Activated naive CD4-positive, alpha-beta T cell treated with anti-CD3 and anti-CD28 coated beads, Interleukin-2, amount 50 U/mL, for 72 hours (primary cell): ENCODE data around the gene CUBN. TPM values are rescaled to one million over a fixed set of nuclear protein-coding genes. Genes with fewer than 3 reads are reported as not detected.

Experiments
- ATAC-seq, 2 donors: fragments of 150-1000 bp; cut with Tn5 transposase; 2 replicates each; pipeline ENCODE4 v1.10.0; 2021; ENCODE audit warnings: mild to moderate bottlenecking in 2 of 2, moderate library complexity in 2 of 2
- DNase-seq, 2 donors: peaks; one replicate each; pipeline ENCODE4 v3.0.0; 2021 to 2022; ENCODE audit warnings: low spot score in 2 of 2
- H3K27ac Mint-ChIP-seq, 2 donors: one replicate each; pipeline ENCODE4 v1.8.0; 2022; ENCODE audit warnings: mild to moderate bottlenecking in 2 of 2, mixed read lengths in 2 of 2
- H3K36me3 Mint-ChIP-seq, 2 donors: one replicate each; pipeline ENCODE4 v1.8.0; 2022; ENCODE audit warnings: mixed read lengths in 2 of 2
- H3K9me3 Mint-ChIP-seq, 2 donors: one replicate each; pipeline ENCODE4 v1.8.0; 2022; ENCODE audit warnings: mixed read lengths in 2 of 2
- total RNA-seq, 2 donors: library from RNA; stranded (reverse); gene quantifications; one replicate each; pipeline ENCODE4 v1.2.3, GENCODE V29; 2022

Gene CUBN
- total RNA-seq, 2 donors from 2014 or later: 0.32 to 1.1 TPM

GRCh38 chr10:16822027-16822426 lies 307.6 kb downstream of the CUBN start:
- Mint-ChIP-seq H3K9me3 (peaks cover 10 to 14% of the 10 kb centered on the region in 2 donors), H3K27ac (no peak overlapping the region), H3K36me3 (peaks cover 22 to 24% of the 10 kb centered on the region in 2 donors)
- no peak for DNase-seq
- ATAC-seq: no peak

- Mint-ChIP-seq H3K9me3 (peaks cover 10 to 14% of the 10 kb centered on the region in 2 donors), H3K36me3 (peaks cover 26 to 30% of the 10 kb centered on the region in 2 donors), H3K27ac (no peak overlapping the region)
- DNase-seq (no peak), ATAC-seq (no peak)
Measured at GRCh38 chr10:16820421-16820820, 309.2 kb downstream of the CUBN start.

- ATAC-seq (no peak), DNase-seq (no peak)
- no peak overlapping the region for H3K27ac Mint-ChIP-seq
- peaks cover 26 to 33% of the 10 kb centered on the region in 2 donors for H3K36me3 Mint-ChIP-seq
- peaks cover 10 to 14% of the 10 kb centered on the region in 2 donors for H3K9me3 Mint-ChIP-seq
Measured at GRCh38 chr10:16820018-16820417, 309.6 kb downstream of the CUBN start.

GRCh38 chr10:16819436-16819835 lies 310.2 kb downstream of the CUBN start:
- peaks cover 10 to 14% of the 10 kb centered on the region in 2 donors for H3K9me3 Mint-ChIP-seq
- DNase-seq: no peak
- H3K27ac Mint-ChIP-seq: peak overlapping the region in 1 of 2 donors; percentile 50
- no peak for ATAC-seq
- H3K36me3 Mint-ChIP-seq: peaks cover 26 to 33% of the 10 kb centered on the region in 2 donors

- peaks cover 10 to 14% of the 10 kb centered on the region in 2 donors for H3K9me3 Mint-ChIP-seq
Measured at GRCh38 chr10:16819026-16819425, 310.6 kb downstream of the CUBN start.

GRCh38 chr10:16817125-16818019 lies 312.2 kb downstream of the CUBN start, which contains the start of gene RSU1:
Gene RSU1, minus strand, starts transcription at chr10:16817424. Its CDS starts 343 bp downstream, at chr10:16817081.
- Mint-ChIP-seq H3K9me3 (peaks cover 3 to 5% of the 10 kb centered on the region in 2 donors), H3K27ac (peak within 1 kb of the TSS; percentile 93 to 94), H3K36me3 (peaks cover 17 to 26% of the 10 kb centered on the region in 2 donors)
- DNase-seq (peak; percentile 99 to 100), ATAC-seq (peak; percentile 95 to 97)

More at GRCh38 chr10:16819026-16819425, 310.6 kb downstream of the CUBN start:
- ATAC-seq (no peak), DNase-seq (no peak)
- H3K27ac Mint-ChIP-seq: peak overlapping the region in 1 of 2 donors; percentile 50
- H3K36me3 Mint-ChIP-seq: peaks cover 26 to 33% of the 10 kb centered on the region in 2 donors

- peak overlapping the region; percentile 93 to 94 for H3K27ac Mint-ChIP-seq
- no peak for DNase-seq
- peaks cover 16 to 22% of the 10 kb centered on the region in 2 donors for H3K36me3 Mint-ChIP-seq
- ATAC-seq: no peak
- H3K9me3 Mint-ChIP-seq: peaks cover 0 to 2% of the 10 kb centered on the region in 2 donors
Measured at GRCh38 chr10:16816830-16817124, 312.8 kb downstream of the CUBN start.

- Mint-ChIP-seq H3K27ac (peak overlapping the region in 1 of 2 donors; percentile 93), H3K36me3 (peaks cover 16 to 26% of the 10 kb centered on the region in 2 donors), H3K9me3 (peaks cover 0 to 4% of the 10 kb centered on the region in 2 donors)
- no peak for DNase-seq
- no peak for ATAC-seq
Measured at GRCh38 chr10:16816171-16816570, 313.4 kb downstream of the CUBN start.

GRCh38 chr10:16814012-16814411 lies 315.6 kb downstream of the CUBN start:
- H3K9me3 Mint-ChIP-seq: peaks cover 0 to 4% of the 10 kb centered on the region in 2 donors
- no peak for ATAC-seq
- no peak overlapping the region for H3K27ac Mint-ChIP-seq
- peaks cover 16 to 26% of the 10 kb centered on the region in 2 donors for H3K36me3 Mint-ChIP-seq
- no peak for DNase-seq

GRCh38 chr10:16812676-16813075 lies 316.9 kb downstream of the CUBN start:
- no peak for ATAC-seq
- no peak for DNase-seq
- peak overlapping the region in 1 of 2 donors; percentile 44 for H3K27ac Mint-ChIP-seq
- peaks cover 16 to 26% of the 10 kb centered on the region in 2 donors for H3K36me3 Mint-ChIP-seq
- peaks cover 0 to 4% of the 10 kb centered on the region in 2 donors for H3K9me3 Mint-ChIP-seq

- Mint-ChIP-seq H3K9me3 (peaks cover 0 to 4% of the 10 kb centered on the region in 2 donors), H3K36me3 (peaks cover 12 to 21% of the 10 kb centered on the region in 2 donors), H3K27ac (peak overlapping the region in 1 of 2 donors; percentile 24)
- no peak for DNase-seq
- no peak for ATAC-seq
Measured at GRCh38 chr10:16811765-16812164, 317.8 kb downstream of the CUBN start.

GRCh38 chr10:16811292-16811691 lies 318.3 kb downstream of the CUBN start:
- DNase-seq (no peak), ATAC-seq (no peak)
- peaks cover 0 to 4% of the 10 kb centered on the region in 2 donors for H3K9me3 Mint-ChIP-seq
- H3K36me3 Mint-ChIP-seq: peaks cover 12 to 19% of the 10 kb centered on the region in 2 donors
- H3K27ac Mint-ChIP-seq: no peak overlapping the region

GRCh38 chr10:16809074-16809718 lies 320.4 kb downstream of the CUBN start:
- DNase-seq: peak in 1 of 2 donors; percentile 58

GRCh38 chr10:16804123-16804522 lies 325.5 kb downstream of the CUBN start:
- Mint-ChIP-seq H3K36me3 (peaks cover 11 to 12% of the 10 kb centered on the region in 2 donors), H3K9me3 (peaks cover 0 to 4% of the 10 kb centered on the region in 2 donors), H3K27ac (no peak overlapping the region)
- ATAC-seq (no peak), DNase-seq (no peak)

More at GRCh38 chr10:16809074-16809718, 320.4 kb downstream of the CUBN start:
- H3K27ac Mint-ChIP-seq: no peak overlapping the region
- peaks cover 4% of the 10 kb centered on the region in 2 donors for H3K9me3 Mint-ChIP-seq
- peaks cover 12 to 16% of the 10 kb centered on the region in 2 donors for H3K36me3 Mint-ChIP-seq
- peak; percentile 75 to 78 for ATAC-seq

- H3K9me3 Mint-ChIP-seq: peaks cover 1 to 4% of the 10 kb centered on the region in 2 donors
- H3K27ac Mint-ChIP-seq: no peak overlapping the region
- no peak for ATAC-seq
- H3K36me3 Mint-ChIP-seq: peaks cover 14 to 18% of the 10 kb centered on the region in 2 donors
- DNase-seq: no peak
Measured at GRCh38 chr10:16803464-16803863, 326.1 kb downstream of the CUBN start.

GRCh38 chr10:16799621-16800020 lies 330.0 kb downstream of the CUBN start:
- peak overlapping the region; percentile 37 to 71 for H3K27ac Mint-ChIP-seq
- DNase-seq: no peak

GRCh38 chr10:16798571-16798970 lies 331.0 kb downstream of the CUBN start:
- ATAC-seq (no peak), DNase-seq (no peak)
- Mint-ChIP-seq H3K36me3 (peaks cover 22 to 46% of the 10 kb centered on the region in 2 donors), H3K27ac (peak overlapping the region in 1 of 2 donors; percentile 71), H3K9me3 (peaks cover 0 to 17% of the 10 kb centered on the region in 2 donors)

More at GRCh38 chr10:16799621-16800020, 330.0 kb downstream of the CUBN start:
- peaks cover 2 to 13% of the 10 kb centered on the region in 2 donors for H3K9me3 Mint-ChIP-seq
- peak in 1 of 2 donors; percentile 90 for ATAC-seq
- peaks cover 25 to 35% of the 10 kb centered on the region in 2 donors for H3K36me3 Mint-ChIP-seq
